Hepatic stellate cell (primary cell): ENCODE results near the gene NBPF1.
A peak's percentile ranks its signal among the peaks of the same experiment; 100 is the strongest.
"Not testable (repeated sequence)": the region's sequence is repeated elsewhere in the genome, so short reads cannot be mapped to it uniquely, and the experiment has no call there.

Experiments
- DNase-seq: peaks from one replicate; pipeline ENCODE4 v3.0.0; 2011; ENCODE audit warnings: low spot score

NBPF1 gene

DNA sequence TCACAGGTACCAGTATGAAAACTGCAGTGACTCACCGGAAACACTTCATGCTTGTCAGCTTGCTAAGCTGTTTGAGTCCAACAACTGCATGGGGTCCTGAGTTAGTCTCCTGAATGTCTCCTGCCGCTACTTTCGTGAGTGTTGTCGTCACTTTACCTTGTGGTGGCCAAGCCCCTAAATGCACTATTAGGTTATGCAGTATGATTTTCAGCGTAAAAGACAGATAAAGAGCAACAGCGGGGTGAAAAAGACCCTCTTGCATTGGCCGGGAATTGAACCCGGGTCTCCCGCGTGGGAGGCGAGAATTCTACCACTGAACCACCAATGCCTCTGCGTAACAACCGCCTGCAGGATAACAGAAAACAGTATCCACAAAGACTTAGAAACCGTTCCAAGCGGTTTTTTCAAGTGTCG lies 67.7 kb downstream of the NBPF1 start:
- DNase-seq: peak; percentile 2

DNA sequence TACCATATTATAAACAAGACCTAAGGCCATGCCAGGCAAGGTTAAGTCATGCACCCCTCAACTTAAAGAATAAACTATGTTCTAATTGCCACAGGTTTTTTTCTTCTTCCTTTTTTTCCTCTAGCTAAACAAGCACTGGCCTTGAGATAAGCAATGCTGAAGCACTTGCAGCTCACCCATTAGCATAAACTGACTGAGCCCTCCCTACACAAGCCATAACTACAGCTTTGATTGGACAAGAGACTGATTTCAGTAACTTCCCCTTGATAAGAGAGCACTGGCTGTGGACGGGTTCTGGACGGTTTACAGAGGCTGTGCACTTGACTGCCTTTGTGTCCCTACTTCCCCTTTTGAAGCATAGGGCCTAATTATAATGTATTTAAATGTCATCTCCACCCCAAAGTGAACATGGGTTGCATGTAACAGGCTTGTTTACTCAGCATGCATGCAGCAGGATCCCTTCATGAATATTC lies 72.9 kb downstream of the NBPF1 start:
- not testable (repeated sequence) for DNase-seq

GRCh38 chr1:16537528-16537927 lies 75.8 kb downstream of the NBPF1 start:
- DNase-seq: not testable (repeated sequence)

- DNase-seq: not testable (repeated sequence)
Measured at GRCh38 chr1:16536796-16537195, 76.6 kb downstream of the NBPF1 start.

DNA sequence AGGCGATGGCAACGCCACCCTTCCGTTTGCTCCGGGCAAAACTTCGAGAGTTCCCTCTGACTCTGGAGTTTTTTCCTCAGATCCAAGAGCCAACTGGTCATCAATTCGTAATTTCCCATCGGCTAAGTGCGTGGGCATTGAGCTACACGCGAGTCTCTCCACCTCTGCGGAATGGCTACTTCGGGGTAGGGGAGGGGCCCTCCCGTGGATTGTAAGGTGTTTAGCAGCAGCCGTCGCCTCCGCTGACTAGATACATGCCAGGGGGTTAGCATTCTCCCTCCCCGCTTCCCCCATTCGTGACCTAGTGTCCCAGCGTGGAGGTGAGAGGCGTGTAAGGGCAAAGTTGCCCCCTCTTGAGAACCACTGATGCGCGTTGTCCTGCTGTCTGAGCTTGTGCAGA lies 77.5 kb downstream of the NBPF1 start:
- not testable (repeated sequence) for DNase-seq

DNA sequence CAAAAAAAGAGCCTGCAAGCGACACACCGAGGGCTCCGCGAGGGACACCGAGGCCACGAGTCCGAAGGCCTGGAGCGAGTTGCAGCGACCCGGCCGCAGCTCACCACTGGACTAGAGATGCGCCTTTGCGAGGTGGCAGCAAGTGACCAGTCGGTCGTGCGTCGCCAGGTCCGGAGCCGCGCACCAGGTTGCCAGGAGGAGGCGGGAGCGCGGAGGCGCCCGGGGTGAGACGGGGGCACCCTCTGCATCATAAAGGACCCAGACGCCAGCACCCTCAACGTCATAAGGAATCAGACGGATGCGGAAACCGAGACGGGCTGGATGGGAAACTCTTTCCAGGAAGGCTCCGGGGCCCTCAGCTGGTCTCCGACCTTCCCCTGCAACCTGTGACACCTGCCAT lies 77.9 kb downstream of the NBPF1 start:
- DNase-seq: not testable (repeated sequence)

- not testable (repeated sequence) for DNase-seq
Measured at GRCh38 chr1:16534829-16535456, 78.4 kb downstream of the NBPF1 start.

GRCh38 chr1:16534239-16534828 lies 79.0 kb downstream of the NBPF1 start:
- not testable (repeated sequence) for DNase-seq

- not testable (repeated sequence) for DNase-seq
Measured at GRCh38 chr1:16532235-16532991, 81.0 kb downstream of the NBPF1 start.

GRCh38 chr1:16528338-16528737 lies 85.0 kb downstream of the NBPF1 start:
- not testable (repeated sequence) for DNase-seq

GRCh38 chr1:16525769-16526168 lies 87.6 kb downstream of the NBPF1 start:
- DNase-seq: not testable (repeated sequence)

DNA sequence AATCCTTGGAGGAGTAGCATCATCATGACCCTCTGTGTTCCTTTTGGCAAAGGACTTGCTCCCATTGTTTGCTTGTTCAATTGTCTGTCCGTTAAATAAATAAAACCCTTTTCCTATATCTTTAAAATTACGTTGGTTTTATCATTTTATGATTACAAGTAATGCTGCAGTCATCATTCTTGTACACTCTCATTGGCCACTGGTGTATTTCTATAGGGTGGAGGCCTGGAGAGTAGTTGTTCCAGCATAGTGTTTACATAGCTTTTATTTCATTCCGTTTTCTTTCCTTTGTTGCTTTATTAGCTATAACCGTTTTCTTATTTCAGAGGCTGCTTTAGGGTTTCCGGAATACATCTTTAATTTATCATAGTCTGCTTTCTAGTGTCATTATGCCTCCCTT lies 91.7 kb downstream of the NBPF1 start:
- DNase-seq: not testable (repeated sequence)

DNA sequence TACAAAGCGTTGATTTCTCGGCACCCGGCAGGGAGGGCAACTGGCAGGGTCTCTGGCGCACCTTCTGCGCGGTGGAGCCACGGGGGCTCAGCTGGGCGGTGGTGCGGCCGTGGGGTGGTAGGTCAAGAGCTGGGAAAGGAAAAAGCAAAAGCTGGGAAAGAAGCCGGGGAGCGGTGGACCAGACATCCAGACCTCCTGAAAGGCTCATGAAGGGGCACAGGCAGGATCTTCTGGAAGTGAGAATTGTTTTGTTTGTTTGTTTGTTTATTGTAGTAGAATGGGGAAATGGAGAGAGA lies 92.1 kb downstream of the NBPF1 start:
- DNase-seq: no peak

GRCh38 chr1:16520435-16521287 lies 92.7 kb downstream of the NBPF1 start:
- not testable (repeated sequence) for DNase-seq

DNA sequence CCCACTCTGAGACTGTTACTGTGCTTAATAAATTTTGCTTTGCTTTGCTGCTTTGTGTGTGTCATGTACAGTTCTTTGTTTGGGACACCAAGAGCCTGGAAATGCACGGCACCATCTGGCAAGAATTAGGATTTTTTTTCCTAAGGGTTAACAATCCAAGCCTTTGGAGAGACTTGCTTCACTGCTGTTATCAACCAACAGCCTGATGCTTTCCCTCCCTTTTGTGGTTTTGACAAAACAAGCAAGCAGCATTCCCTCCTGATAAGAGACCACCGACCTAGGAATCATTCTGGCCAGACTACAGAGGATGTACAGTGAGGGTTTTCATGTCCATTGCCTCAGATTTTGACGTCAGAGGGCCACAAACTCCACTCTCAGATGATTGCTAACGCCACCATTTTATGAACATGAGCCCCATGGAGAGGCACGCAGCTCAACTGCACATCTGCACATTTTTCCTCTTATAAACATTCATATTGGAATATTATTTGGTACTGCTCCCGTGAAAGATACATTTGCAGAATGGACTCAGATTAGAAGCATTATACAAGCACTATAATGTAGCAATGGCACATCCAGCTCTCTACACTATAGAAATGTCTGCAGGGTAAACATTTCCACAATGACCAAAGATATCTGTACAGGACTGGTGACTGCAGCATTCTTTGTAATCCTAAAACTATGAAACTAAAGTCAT lies 94.0 kb downstream of the NBPF1 start:
- DNase-seq: not testable (repeated sequence)

DNA sequence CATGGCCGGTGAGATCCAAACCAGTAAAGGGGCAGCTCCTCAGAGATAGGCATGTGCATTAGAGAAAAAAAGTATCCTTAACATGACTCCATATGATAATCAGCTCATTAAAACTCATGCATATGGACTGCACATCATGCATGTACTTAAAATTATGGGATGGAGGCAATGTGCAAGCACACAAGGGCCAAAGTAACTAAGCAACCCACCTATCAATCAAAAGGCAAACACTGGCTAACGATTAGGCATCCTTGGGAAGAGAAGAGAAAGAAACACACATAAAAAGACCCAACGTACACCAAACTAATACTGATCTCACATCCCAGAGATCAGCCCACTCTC lies 94.5 kb downstream of the NBPF1 start:
- DNase-seq: not testable (repeated sequence)

DNA sequence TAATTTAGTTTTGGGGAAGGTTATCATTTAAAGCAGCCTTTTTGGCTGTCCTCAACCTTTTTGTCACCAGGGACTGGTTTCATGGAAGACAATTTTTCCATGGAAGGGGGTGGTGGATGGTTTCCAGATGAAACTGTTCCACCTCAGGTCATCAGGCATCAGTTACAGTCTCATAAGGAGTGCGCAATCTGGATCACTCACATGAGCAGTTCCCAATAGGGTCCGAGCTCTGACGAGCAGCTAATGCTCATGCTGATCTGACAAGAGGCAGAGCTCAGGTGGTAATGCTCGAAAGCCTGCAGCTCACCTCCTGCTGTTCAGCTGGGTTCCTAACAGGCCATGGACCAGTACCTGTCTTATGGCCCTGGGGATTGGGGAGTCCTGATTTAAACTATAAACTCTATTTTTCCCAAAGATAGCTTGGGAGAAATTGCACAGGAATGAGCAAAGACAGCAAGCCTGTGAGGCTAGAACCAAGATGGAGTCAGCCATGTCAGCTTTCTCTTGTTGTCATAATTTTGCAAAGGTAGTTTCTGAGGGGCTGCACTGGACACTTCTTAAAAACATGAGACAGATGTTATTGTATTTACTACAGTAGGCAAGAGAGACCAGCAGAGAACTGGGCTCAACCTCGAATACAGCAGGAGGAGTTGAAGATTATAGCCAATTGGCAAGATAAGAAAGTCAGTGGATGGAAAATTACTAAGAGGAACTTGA lies 96.5 kb downstream of the NBPF1 start:
- not testable (repeated sequence) for DNase-seq

- DNase-seq: not testable (repeated sequence)
Measured at GRCh38 chr1:16514107-16515055, 99.0 kb downstream of the NBPF1 start, which contains the start of gene RNU1-1. RNU1-1 (minus strand) TSS chr1:16514285.

- DNase-seq: peak; percentile 72
Measured at GRCh38 chr1:16513412-16514106, 99.8 kb downstream of the NBPF1 start.
